ENCODE measurements around the gene MPDZ.

DNA sequence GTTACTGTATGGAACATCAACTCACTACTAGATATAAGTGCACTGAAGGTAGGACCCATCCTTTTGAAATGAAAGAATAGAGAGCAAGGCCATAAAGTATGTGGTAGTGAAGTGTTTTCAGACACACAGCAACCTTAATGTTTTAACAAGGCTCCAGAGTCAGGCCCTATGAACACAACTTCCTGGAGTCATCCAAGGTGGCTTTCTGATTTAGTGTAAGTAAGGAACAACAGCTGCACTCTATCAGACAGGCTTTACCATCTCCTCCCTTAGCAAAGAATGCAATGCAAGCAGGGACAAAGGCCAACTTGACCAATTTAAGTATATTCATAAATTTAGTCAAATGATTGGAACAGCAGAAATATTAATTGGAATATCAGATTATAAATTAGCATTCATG is 90.1 kb downstream of the MPDZ start:
- TF ChIP-seq POLR2A (IDR thresholded peaks at IDR 0.05): no peak
- TF ChIP-seq, protein P1, sequence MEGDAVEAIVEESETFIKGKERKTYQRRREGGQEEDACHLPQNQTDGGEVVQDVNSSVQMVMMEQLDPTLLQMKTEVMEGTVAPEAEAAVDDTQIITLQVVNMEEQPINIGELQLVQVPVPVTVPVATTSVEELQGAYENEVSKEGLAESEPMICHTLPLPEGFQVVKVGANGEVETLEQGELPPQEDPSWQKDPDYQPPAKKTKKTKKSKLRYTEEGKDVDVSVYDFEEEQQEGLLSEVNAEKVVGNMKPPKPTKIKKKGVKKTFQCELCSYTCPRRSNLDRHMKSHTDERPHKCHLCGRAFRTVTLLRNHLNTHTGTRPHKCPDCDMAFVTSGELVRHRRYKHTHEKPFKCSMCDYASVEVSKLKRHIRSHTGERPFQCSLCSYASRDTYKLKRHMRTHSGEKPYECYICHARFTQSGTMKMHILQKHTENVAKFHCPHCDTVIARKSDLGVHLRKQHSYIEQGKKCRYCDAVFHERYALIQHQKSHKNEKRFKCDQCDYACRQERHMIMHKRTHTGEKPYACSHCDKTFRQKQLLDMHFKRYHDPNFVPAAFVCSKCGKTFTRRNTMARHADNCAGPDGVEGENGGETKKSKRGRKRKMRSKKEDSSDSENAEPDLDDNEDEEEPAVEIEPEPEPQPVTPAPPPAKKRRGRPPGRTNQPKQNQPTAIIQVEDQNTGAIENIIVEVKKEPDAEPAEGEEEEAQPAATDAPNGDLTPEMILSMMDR (IDR thresholded peaks at IDR 0.05): no peak
